ENCODE results near the gene MELTF. TPM values are rescaled to one million over a fixed set of nuclear protein-coding genes. Genes with fewer than 3 reads are reported as not detected.

MELTF gene
- total RNA-seq, 6 experiments from 2014 or later, result 1.1 to 3.8 (median 2.5) TPM

- no peak for DNase-seq
- Mint-ChIP-seq H3K27ac (no peak overlapping the region), H3K36me3 (ENCODE audit: low read depth) (no peaks in the 10 kb centered on the region)
Measured at GRCh38 chr3:197023998-197024651, 5.5 kb downstream of the MELTF start.

DNA sequence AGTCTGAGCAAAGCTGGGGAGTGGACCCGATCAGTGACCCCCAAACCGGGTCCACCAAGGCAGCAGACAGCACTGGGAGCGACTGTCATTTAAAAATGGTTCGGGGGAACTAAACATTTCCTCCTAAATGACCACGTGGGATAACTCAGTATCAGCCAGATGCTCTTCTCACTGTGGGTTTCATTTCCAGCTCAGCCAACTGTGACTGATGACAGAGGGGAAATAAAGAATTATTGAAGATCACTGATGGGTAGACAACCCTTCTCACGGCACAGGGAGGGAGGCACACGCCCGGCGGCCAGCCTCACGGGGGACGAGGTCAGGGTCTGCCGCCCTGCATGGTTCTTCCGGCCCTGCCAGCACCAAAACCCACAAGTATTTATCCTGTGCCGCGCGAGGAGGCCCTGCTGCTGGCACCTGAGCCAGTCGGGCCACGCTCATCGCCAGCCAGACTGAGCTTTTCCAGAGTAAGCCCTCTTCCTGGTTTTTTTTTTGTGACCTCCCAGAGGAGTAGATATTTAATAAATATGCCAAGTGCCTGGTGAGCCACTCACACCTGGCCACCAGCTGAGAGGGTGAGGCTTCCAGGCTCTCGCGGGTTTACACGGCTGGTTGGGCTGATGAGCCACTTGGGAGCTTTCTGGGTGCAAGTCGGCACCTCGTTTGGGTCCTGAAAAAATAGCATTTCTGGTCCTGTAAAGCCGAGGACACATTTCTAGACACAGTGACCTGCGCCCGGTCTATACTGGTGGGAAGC lies 6.2 kb downstream of the MELTF start:
- H3K4me1 Mint-ChIP-seq (ENCODE audit: low read depth), result no peaks in the 10 kb centered on the region
- no peaks in the 10 kb centered on the region for H3K36me3 Mint-ChIP-seq (ENCODE audit: low read depth)
- no peak for DNase-seq
- H3K9me3 Mint-ChIP-seq, result no peaks in the 10 kb centered on the region
- H3K27me3 Mint-ChIP-seq (ENCODE audit: insufficient read depth), result peaks cover 38% of the 10 kb centered on the region
- H3K27ac Mint-ChIP-seq, result no peak overlapping the region
- H3K4me3 Mint-ChIP-seq, result no peak overlapping the region
- no peak for TF ChIP-seq CTCF (IDR thresholded peaks at IDR 0.05)

More at GRCh38 chr3:197023998-197024651, 5.5 kb downstream of the MELTF start:
- no peaks in the 10 kb centered on the region for H3K9me3 Mint-ChIP-seq
- no peaks in the 10 kb centered on the region for H3K4me1 Mint-ChIP-seq (ENCODE audit: low read depth)
- no peak overlapping the region for H3K4me3 Mint-ChIP-seq
- TF ChIP-seq CTCF (IDR thresholded peaks at IDR 0.05), result no peak
- H3K27me3 Mint-ChIP-seq (ENCODE audit: insufficient read depth), result peaks cover 38% of the 10 kb centered on the region

GRCh38 chr3:197022405-197023231 lies 7.0 kb downstream of the MELTF start:
- Mint-ChIP-seq H3K27me3 (ENCODE audit: insufficient read depth) (peaks cover 38% of the 10 kb centered on the region), H3K27ac (no peak overlapping the region), H3K9me3 (no peaks in the 10 kb centered on the region), H3K36me3 (ENCODE audit: low read depth) (no peaks in the 10 kb centered on the region), H3K4me3 (no peak overlapping the region), H3K4me1 (ENCODE audit: low read depth) (no peaks in the 10 kb centered on the region)
- DNase-seq, result no peak
- TF ChIP-seq CTCF (IDR thresholded peaks at IDR 0.05), result no peak

- Mint-ChIP-seq H3K27me3 (ENCODE audit: insufficient read depth) (peaks cover 38% of the 10 kb centered on the region), H3K4me1 (ENCODE audit: low read depth) (no peaks in the 10 kb centered on the region), H3K9me3 (no peaks in the 10 kb centered on the region), H3K4me3 (no peak overlapping the region), H3K36me3 (ENCODE audit: low read depth) (no peaks in the 10 kb centered on the region), H3K27ac (no peak overlapping the region)
- no peak for DNase-seq
- no peak for TF ChIP-seq CTCF (IDR thresholded peaks at IDR 0.05)
Measured at GRCh38 chr3:197021729-197022404, 7.8 kb downstream of the MELTF start.

DNA sequence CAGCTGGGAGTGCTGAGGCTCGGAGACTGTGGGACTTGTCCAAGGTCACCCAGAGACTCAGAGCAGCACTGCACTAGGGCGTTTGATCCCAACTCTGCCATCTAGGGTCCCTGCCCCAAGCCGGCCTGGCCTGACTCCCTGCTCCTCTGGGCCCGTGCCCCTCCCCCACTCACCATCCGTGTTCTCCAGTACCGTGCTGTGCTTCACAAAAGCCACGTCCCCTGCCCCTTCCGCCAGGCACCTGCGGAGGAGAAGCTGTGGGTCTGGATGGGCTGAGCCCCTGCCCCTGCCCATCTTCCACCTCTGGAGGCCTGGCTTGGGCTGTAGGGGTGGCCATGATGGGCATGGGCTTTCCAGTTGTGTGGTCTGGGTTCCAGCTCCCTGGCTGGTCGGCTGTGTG lies 8.4 kb downstream of the MELTF start:
- no peak for DNase-seq
- no peak for TF ChIP-seq CTCF (IDR thresholded peaks at IDR 0.05)
- Mint-ChIP-seq H3K27me3 (ENCODE audit: insufficient read depth) (peaks cover 38% of the 10 kb centered on the region), H3K9me3 (no peaks in the 10 kb centered on the region), H3K4me3 (no peak overlapping the region), H3K4me1 (ENCODE audit: low read depth) (no peaks in the 10 kb centered on the region), H3K27ac (no peak overlapping the region), H3K36me3 (ENCODE audit: low read depth) (no peaks in the 10 kb centered on the region)
